NCI-H748 (cell line): ENCODE measurements around the gene RAB44.
A peak's percentile ranks its signal among the peaks of the same experiment; 100 is the strongest.

ENCODE experiments used
- DNase-seq: peaks from one replicate; lab custom pipeline; 2025; ENCODE audit not compliant: unreplicated experiment; lab: John Stamatoyannopoulos, UW

Gene RAB44

DNA sequence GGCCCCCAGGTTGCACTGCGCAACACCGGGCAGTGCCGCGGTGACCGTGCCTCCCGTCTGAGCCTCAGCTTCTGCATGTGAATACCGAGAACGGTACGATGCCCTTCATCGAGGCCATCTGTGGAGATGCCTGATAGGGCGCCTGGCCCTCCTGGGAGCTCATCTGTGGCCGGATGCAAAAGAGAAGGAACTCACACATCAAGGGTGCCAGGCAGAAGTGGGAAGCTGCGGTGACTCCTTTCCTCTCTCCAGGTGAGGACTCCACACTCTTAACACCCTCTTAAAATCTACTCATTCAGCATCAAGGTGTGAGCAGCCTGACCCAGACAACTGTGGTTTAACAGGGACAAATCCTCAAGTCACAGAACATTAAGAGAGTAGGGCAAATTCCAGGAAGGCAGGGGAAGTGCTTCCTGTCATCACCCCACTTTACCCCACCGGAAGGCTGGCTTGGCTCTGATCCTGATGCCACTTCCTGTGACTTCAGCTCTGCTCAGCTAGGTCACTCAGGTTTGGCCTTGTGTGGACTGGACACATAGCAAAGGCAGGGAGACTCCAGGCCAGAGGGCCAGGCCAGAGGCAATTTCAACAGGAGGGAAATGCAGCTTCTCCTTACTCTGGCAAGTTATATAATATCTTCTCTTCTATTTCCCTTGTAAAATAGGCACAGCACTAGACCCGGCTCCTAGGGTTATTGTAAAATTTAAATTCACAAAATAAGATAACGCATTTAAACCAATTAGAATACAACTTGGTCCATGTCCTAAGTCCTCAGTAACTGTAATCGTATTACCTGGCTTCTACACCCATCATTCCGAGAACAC is 72.3 kb downstream of the RAB44 start:
- no peak for DNase-seq

DNA sequence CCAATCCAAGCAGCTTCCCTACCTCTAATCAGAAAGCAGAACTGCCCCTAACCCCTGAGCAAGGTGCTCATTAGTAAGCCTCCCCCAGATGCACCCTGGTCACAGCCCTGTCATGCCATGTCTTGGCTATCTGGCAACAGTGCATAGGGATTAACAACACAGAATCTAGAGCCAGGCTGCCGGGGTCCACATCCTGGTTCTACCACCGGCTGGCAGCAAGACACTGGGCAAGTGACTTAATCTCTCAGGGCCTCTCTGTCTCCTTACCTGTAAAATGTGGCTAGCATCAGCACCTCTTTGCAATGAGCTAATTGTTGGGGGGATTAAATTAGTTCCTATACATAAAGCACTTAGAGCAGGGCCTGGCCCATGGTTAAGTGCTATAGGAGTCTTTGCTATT is 73.5 kb downstream of the RAB44 start:
- DNase-seq: no peak

DNA sequence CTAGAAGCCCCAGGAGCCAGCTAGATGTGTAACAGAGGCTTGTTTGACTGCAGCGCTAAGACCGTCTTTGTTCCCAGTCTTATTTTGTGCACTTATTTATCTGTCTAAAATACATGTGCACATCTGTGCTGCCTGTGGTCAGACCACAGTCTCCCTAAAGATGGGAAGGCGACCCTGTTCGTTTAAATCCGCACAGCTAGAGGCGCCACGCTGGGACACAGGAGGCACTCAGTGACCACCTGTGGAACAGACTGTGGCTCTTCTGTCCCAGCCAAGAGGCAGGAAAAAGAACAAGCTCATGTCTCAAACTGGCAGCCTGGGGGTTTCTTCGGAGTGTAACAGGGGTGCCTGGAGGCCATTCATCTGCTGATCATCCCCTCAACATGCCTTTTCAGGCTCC is 74.8 kb downstream of the RAB44 start:
- no peak for DNase-seq

DNA sequence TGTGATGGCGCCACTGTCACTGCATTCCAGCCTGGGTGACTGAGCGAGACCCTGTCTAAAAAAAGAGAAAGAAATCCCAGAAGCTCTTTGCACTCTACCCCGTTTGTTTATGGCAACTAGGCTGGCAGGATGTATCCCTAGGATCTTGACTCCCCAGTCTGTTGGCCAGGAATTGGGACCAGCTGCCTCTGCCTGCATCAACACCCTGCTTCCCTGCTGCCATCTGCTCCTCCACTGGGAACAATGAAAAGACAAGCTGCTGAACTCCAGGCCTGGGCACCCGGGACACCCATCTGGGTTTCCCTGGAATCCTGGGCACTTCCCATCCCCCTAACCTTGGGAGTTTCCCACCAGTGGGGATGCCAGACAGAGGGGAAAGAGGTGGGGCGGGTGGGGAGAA is 76.7 kb downstream of the RAB44 start:
- DNase-seq: no peak

DNA sequence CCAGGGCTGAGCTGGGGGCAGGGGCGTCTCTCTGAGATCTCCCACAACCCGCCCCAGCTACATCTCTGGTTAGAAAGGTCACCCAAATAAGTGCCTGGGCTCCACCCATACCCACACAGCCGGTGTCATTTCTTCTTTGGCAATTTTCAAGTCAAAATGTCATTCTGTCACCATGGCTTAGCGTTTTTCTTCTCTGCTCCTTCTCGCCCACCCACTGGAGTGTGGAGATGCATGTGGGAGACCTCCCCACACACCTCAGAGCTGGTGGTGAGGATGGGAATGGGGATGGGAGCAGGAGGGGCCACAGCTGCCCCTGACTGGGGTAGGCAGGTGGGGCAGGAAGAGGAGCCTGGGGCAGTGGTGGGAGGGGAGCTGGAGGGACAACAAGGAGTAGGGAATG is 78.5 kb downstream of the RAB44 start:
- no peak for DNase-seq

DNA sequence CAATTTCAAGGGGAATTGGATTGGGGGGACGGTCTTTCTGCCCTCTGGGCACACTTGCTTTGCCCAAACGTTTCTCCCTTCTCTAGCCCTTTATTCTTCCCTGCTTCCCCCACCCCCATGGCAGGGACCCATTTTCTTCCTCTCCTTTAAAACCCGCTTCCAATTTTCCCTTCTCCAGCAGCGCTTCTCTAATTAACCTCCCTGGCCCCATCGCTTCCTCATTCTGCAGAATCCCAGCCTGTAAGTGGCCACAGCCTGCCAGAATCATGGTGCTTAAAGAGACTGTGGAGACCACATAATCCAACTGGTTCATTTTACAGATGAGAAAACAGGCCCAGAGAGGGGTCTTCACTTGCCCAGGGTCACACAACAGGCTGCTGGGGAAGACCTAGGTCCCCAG is 80.2 kb downstream of the RAB44 start:
- DNase-seq: peak; percentile 40

DNA sequence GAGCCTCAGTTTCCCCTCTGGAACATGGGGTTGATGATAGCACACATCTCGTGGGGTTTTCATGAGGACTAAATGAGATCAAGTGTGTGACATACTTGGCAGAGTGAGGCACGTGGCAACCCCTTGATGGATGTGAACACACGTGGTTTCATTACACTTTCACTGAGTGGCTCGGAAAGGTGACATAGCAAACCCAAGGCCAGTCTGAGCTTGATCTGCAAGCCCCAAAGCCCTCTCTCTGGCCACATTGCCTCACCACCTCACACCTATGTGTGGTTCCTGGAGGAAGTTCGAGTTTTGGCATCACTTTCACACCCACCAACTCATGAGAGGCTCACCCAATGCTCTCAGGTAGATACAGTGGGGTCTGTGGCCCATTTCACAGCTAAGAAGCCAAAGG is 81.6 kb downstream of the RAB44 start:
- no peak for DNase-seq

DNA sequence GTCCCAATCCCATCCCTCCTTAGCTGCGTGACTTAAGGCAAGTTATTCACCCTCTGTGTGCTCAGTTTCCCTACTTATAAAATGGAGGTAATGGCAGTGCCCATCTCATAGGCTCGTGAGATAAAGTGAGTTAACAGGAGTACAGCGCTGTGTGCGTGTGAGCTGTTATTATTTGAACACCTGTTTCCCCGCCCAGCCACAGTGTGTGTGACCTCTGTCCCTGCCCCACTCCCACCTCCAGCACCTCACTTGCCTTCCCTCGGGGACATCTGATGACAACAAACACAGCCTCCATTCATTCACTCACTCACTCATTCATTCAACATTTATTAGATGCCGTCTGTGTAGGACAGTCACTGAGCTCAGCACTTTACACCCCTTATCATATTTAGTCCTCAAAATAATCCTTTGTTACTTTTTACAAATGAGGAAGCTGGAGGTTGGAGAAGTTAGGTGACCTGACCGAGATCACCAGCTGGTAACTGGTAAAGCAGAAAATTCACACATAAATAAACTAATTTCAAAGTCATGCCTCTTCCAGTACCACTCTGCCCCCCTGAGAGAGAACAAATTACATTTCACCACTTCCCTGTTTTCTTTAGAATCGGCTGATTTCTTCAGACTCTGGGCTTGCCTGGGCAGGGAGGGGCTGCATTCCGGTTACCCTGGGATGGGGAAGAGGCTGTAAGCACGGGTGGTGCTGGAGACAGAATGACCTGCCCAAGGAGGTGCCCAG is 83.0 kb downstream of the RAB44 start:
- DNase-seq: peak; percentile 50

DNA sequence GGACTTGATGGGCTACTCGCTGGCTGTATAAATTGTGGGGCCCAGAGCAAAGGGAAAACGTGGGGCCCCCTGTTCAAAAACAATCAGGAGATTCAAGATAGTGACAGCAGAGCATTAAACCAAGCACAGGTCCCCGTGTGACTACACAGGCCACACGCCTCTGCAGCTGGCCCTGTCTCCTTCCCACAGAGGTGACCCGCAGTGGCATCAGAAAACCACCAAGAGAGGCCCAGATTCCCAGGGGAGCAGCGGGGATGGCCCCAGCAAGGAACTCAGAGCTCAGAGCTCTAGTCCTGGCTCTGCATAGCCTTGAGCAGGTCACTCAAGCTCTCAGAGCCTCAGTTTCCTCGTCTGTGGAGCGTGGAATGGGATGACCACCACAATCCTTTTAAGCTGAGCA is 84.0 kb downstream of the RAB44 start:
- no peak for DNase-seq
